ENCODE data around the gene PJA2. TPM values are rescaled to one million over a fixed set of nuclear protein-coding genes. Genes with fewer than 3 reads are reported as not detected.

The PJA2 gene
- total RNA-seq, 5 donors from 2014 or later (not counting 1 experiment from before 2014, with no cell fraction given) = 61.7 to 68.4 (median 63.6) TPM

DNA sequence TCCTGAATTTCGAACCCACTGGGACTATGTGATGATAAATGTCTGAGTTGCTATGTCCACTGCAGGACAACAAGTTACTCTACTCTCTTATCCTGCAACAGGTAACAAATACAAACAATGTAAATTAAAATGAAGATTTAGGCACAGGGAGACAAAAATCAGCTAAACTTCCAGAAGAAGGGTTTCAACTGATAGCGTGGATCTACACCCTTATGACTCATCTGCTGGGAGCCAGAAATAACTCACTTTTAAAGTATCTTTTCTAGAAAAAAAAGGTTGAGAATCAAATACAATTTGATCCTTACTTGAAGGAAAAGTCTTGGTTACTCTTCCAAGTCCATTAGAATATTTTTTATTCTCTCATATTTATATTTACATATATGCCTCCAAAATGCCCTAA lies 21.4 kb downstream of the PJA2 start:
- Mint-ChIP-seq H3K9me3 (peaks cover 0 to 3% (median 0%) of the 10 kb centered on the region in 3 donors), H3K4me1 (peaks cover 84 to 91% (median 87%) of the 10 kb centered on the region in 3 donors), H3K27ac (peak overlapping the region in 1 of 2 donors; percentile 71), H3K36me3 (peaks cover 29% of the 10 kb centered on the region), H3K4me3 (no peak overlapping the region), H3K27me3 (no peaks in the 10 kb centered on the region)
- no peaks in the 10 kb centered on the region for H3K27me3 ChIP-seq (replicated peaks in 1 of 2; ENCODE audit: control insufficient read depth in 2 of 2, extremely low read depth in 1 of 2, insufficient read depth in 2 of 2, low read length in 1 of 2)
- WGBS (ENCODE audit: insufficient coverage) = no CpG with 5 or more reads among the region's 2 CpGs
- H3K4me3 ChIP-seq (ENCODE audit: control insufficient read depth in 1 of 2, extremely low read depth in 1 of 2, low read length in 1 of 2) = no peak overlapping the region
- ChIA-PET POLR2A (interaction anchor here in 1 of 2 donors (1.0 kb wide), 1 partner anchor 17 kb away, joined by 3 read pairs; no protein-coding TSS in a partner anchor), CTCF (interaction anchor here in 1 of 2 donors (0.6 kb wide), 1 partner anchor 12 kb away, joined by 8 read pairs; no protein-coding TSS in a partner anchor)
- peaks cover 0 to 4% of the 10 kb centered on the region in 2 experiments for H3K4me1 ChIP-seq (ENCODE audit: control insufficient read depth in 1 of 2, extremely low read depth in 1 of 2, insufficient read depth in 2 of 2, low read length in 2 of 2)
- H3K27ac ChIP-seq (ENCODE audit: low read length) = no peak overlapping the region
- DNase-seq (no peak), ATAC-seq (replicated peaks in 1 of 4) (no peak)
- H3K9me3 ChIP-seq = no peaks in the 10 kb centered on the region
- peaks cover 0 to 8% of the 10 kb centered on the region in 2 donors for H3K36me3 ChIP-seq (ENCODE audit: control insufficient read depth in 2 of 2, extremely low read depth in 1 of 2, insufficient read depth in 1 of 2, low read length in 1 of 2)

DNA sequence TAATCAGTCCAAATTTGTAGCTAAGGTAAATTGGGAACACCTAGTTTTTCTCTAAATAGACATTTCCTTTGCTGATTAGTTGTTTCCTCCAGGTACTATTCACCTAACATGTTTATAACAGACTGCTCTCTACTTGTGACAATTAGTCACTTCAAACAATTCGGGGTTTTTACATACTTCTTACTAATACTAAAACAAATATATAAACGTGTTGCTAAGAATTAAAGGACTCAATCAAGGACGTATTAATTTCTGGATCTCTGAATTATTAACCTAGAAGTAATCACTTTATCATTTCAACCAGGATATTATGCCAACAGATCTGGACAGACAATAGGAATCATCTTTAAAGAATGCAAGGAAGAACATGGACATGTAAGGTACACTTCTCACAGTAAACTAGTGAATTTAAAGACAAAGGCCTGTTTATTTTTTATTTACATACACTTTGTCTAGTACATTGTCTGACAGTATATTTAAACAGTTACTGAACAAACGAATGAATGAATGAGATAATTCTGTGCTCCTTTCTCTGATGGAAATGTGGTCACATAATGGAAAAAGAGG lies 22.3 kb downstream of the PJA2 start:
- H3K36me3 Mint-ChIP-seq = peaks cover 26% of the 10 kb centered on the region
- H3K4me3 ChIP-seq (ENCODE audit: control insufficient read depth in 1 of 2, extremely low read depth in 1 of 2, low read length in 1 of 2) = no peak overlapping the region
- ATAC-seq (replicated peaks in 1 of 4) = no peak
- WGBS (ENCODE audit: insufficient coverage) = no CpG with 5 or more reads among the region's 4 CpGs
- H3K4me1 ChIP-seq (ENCODE audit: control insufficient read depth in 1 of 2, extremely low read depth in 1 of 2, insufficient read depth in 2 of 2, low read length in 2 of 2) = peaks cover 0 to 4% of the 10 kb centered on the region in 2 experiments
- H3K4me3 Mint-ChIP-seq = no peak overlapping the region
- H3K27me3 ChIP-seq (replicated peaks in 1 of 2; ENCODE audit: control insufficient read depth in 2 of 2, extremely low read depth in 1 of 2, insufficient read depth in 2 of 2, low read length in 1 of 2) = no peaks in the 10 kb centered on the region
- CTCF ChIA-PET = interaction anchor here in 1 of 2 donors (0.6 kb wide), 1 partner anchor 1366 kb away, joined by 3 read pairs; no protein-coding TSS in a partner anchor
- H3K27ac ChIP-seq (ENCODE audit: low read length) = no peak overlapping the region
- no peak for DNase-seq
- peaks cover 0 to 12% of the 10 kb centered on the region in 2 donors for H3K36me3 ChIP-seq (ENCODE audit: control insufficient read depth in 2 of 2, extremely low read depth in 1 of 2, insufficient read depth in 1 of 2, low read length in 1 of 2)
- no peaks in the 10 kb centered on the region for H3K27me3 Mint-ChIP-seq
- H3K4me1 Mint-ChIP-seq = peaks cover 77 to 84% (median 83%) of the 10 kb centered on the region in 3 donors
- POLR2A ChIA-PET = no interaction called here
- H3K9me3 Mint-ChIP-seq = peaks cover 0 to 3% (median 0%) of the 10 kb centered on the region in 3 donors
- H3K27ac Mint-ChIP-seq = peak overlapping the region in 1 of 2 donors; percentile 2
- no peaks in the 10 kb centered on the region for H3K9me3 ChIP-seq

DNA sequence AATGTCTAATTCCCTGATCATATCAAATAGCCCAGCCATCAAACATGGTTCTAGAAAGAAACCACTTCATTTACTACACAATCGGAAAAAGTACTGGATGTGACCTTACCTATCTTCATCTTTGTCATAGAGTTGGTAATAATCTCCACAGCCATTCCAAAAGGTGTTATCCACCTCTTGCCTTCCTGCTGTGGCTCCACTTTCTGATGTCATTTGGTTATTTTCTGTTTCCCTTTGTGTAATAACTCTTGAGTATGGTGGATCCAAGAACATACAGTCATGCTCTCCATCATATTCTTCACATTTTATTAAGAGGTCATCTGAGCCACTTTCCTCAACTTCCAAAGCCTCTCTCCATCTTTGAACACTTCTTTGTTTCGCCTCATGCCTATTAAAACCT lies 31.7 kb downstream of the PJA2 start:
- ATAC-seq (replicated peaks in 1 of 4) (no peak), DNase-seq (no peak)
- Mint-ChIP-seq H3K36me3 (peaks cover 41% of the 10 kb centered on the region), H3K9me3 (no peaks in the 10 kb centered on the region), H3K4me1 (peaks cover 51 to 54% (median 52%) of the 10 kb centered on the region in 3 donors), H3K4me3 (no peak overlapping the region), H3K27me3 (no peaks in the 10 kb centered on the region), H3K27ac (no peak overlapping the region)
- no peaks in the 10 kb centered on the region for H3K4me1 ChIP-seq (ENCODE audit: control insufficient read depth in 1 of 2, extremely low read depth in 1 of 2, insufficient read depth in 2 of 2, low read length in 2 of 2)
- POLR2A ChIA-PET = no interaction called here
- no peaks in the 10 kb centered on the region for H3K27me3 ChIP-seq (replicated peaks in 1 of 2; ENCODE audit: control insufficient read depth in 2 of 2, extremely low read depth in 1 of 2, insufficient read depth in 2 of 2, low read length in 1 of 2)
- CTCF ChIA-PET = no interaction called here
- H3K27ac ChIP-seq (ENCODE audit: low read length) = no peak overlapping the region
- H3K36me3 ChIP-seq (ENCODE audit: control insufficient read depth in 2 of 2, extremely low read depth in 1 of 2, insufficient read depth in 1 of 2, low read length in 1 of 2) = peaks cover 5 to 42% of the 10 kb centered on the region in 2 donors
- H3K4me3 ChIP-seq (ENCODE audit: control insufficient read depth in 1 of 2, extremely low read depth in 1 of 2, low read length in 1 of 2) = no peak overlapping the region
- no peaks in the 10 kb centered on the region for H3K9me3 ChIP-seq
- WGBS (ENCODE audit: insufficient coverage) = 100% methylated on average over 1 of the region's 2 CpGs

DNA sequence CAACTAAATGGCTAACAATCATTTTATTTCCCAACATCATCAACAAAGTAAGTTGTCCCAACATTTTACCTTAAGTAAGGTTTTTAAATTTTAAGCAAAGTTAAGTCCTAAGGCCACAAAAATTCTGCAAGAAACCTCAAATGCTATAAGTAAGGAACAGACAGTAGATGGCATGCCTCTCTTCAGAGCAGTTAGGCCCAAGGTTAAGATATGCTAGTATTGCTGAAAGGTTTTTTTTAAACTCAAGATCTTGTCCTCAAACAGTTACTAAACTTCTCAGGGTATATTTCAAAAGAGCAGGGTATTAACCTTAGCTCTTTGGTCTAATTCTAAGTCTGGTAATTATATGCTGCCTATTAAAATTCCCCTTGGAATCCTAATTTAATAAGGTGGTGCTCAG lies 35.1 kb downstream of the PJA2 start:
- Histone ChIP-seq H3K4me3 (ENCODE audit: control insufficient read depth in 1 of 2, extremely low read depth in 1 of 2, low read length in 1 of 2) (no peak overlapping the region), H3K9me3 (no peaks in the 10 kb centered on the region), H3K4me1 (ENCODE audit: control insufficient read depth in 1 of 2, extremely low read depth in 1 of 2, insufficient read depth in 2 of 2, low read length in 2 of 2) (no peaks in the 10 kb centered on the region), H3K27me3 (replicated peaks in 1 of 2; ENCODE audit: control insufficient read depth in 2 of 2, extremely low read depth in 1 of 2, insufficient read depth in 2 of 2, low read length in 1 of 2) (no peaks in the 10 kb centered on the region), H3K27ac (ENCODE audit: low read length) (no peak overlapping the region), H3K36me3 (ENCODE audit: control insufficient read depth in 2 of 2, extremely low read depth in 1 of 2, insufficient read depth in 1 of 2, low read length in 1 of 2) (peaks cover 0 to 24% of the 10 kb centered on the region in 2 donors)
- ChIA-PET POLR2A (interaction anchor here in 1 of 2 donors (1.2 kb wide), 1 partner anchor 9 kb away, joined by 3 read pairs; no protein-coding TSS in a partner anchor), CTCF (no interaction called here)
- H3K9me3 Mint-ChIP-seq = no peaks in the 10 kb centered on the region
- no peaks in the 10 kb centered on the region for H3K27me3 Mint-ChIP-seq
- DNase-seq = peak in 1 of 35 experiments; percentile 33
- peaks cover 46% of the 10 kb centered on the region for H3K36me3 Mint-ChIP-seq
- no peak overlapping the region for H3K4me3 Mint-ChIP-seq
- ATAC-seq (replicated peaks in 1 of 4) = peak in 1 of 4 experiments; percentile 30
- H3K27ac Mint-ChIP-seq = no peak overlapping the region
- peaks cover 63 to 72% (median 65%) of the 10 kb centered on the region in 3 donors for H3K4me1 Mint-ChIP-seq

DNA sequence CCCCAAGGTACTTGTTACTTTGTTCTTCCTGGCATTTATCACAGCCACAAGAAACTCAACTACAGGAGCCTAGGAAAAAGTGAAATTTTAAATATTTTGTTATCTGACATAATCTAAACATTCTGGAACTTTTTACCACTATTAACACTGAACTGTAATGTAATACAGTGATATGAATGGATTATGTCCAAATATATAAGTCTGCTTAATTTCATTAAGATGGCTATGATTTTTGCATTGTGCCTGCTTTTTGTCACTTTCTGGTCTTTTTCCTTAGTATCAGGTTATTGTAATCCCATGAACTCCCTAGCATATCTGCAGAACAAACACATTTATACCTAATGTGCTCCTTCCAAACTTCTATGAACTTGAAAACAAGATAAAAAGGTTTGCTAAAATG lies 35.8 kb downstream of the PJA2 start:
- Mint-ChIP-seq H3K4me3 (no peak overlapping the region), H3K27me3 (no peaks in the 10 kb centered on the region), H3K27ac (no peak overlapping the region), H3K4me1 (peaks cover 57 to 73% (median 65%) of the 10 kb centered on the region in 3 donors), H3K9me3 (peaks cover 0 to 2% (median 1%) of the 10 kb centered on the region in 3 donors), H3K36me3 (peaks cover 43% of the 10 kb centered on the region)
- no peaks in the 10 kb centered on the region for H3K27me3 ChIP-seq (replicated peaks in 1 of 2; ENCODE audit: control insufficient read depth in 2 of 2, extremely low read depth in 1 of 2, insufficient read depth in 2 of 2, low read length in 1 of 2)
- peaks cover 2 to 19% of the 10 kb centered on the region in 2 donors for H3K36me3 ChIP-seq (ENCODE audit: control insufficient read depth in 2 of 2, extremely low read depth in 1 of 2, insufficient read depth in 1 of 2, low read length in 1 of 2)
- no peaks in the 10 kb centered on the region for H3K9me3 ChIP-seq
- ChIA-PET POLR2A (interaction anchor here in 1 of 2 donors (0.6 kb wide), 1 partner anchor 276 kb away, joined by 4 read pairs; no protein-coding TSS in a partner anchor), CTCF (no interaction called here)
- H3K4me1 ChIP-seq (ENCODE audit: control insufficient read depth in 1 of 2, extremely low read depth in 1 of 2, insufficient read depth in 2 of 2, low read length in 2 of 2) = no peaks in the 10 kb centered on the region
- ATAC-seq (replicated peaks in 1 of 4) (no peak), DNase-seq (no peak)
- no peak overlapping the region for H3K27ac ChIP-seq (ENCODE audit: low read length)
- no peak overlapping the region for H3K4me3 ChIP-seq (ENCODE audit: control insufficient read depth in 1 of 2, extremely low read depth in 1 of 2, low read length in 1 of 2)

DNA sequence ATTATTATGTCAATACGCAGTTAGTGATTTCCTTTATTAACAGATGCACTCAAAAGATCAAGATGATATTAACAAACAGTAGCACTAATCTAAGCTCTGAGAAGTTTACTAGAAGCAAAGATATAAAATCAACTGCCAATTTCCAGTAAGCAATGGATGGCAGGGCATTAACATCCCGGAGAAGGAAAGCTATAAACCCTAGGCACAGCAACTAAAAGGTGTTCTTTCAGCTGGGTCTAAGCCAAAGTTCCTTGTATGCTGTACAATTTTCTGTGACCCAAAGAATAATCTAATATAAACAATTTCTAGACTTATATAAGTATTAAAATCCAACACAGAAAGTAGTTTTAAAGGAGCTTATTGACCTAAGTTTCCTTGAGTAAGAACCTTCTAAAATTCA lies 39.4 kb downstream of the PJA2 start:
- Mint-ChIP-seq H3K36me3 (peaks cover 52% of the 10 kb centered on the region), H3K9me3 (peaks cover 0 to 10% (median 7%) of the 10 kb centered on the region in 3 donors), H3K4me3 (no peak overlapping the region), H3K4me1 (peaks cover 53 to 65% (median 56%) of the 10 kb centered on the region in 3 donors), H3K27ac (no peak overlapping the region), H3K27me3 (no peaks in the 10 kb centered on the region)
- ATAC-seq (replicated peaks in 1 of 4) (no peak), DNase-seq (no peak)
- no peak overlapping the region for H3K27ac ChIP-seq (ENCODE audit: low read length)
- no peaks in the 10 kb centered on the region for H3K27me3 ChIP-seq (replicated peaks in 1 of 2; ENCODE audit: control insufficient read depth in 2 of 2, extremely low read depth in 1 of 2, insufficient read depth in 2 of 2, low read length in 1 of 2)
- ChIA-PET POLR2A (interaction anchor here in 1 of 2 donors (1.1 kb wide), 1 partner anchor 39 kb away, joined by 3 read pairs; the partner anchor contains the start of gene PJA2), CTCF (interaction anchor here (0.5 to 0.7 kb wide), 3 partner anchors 14 to 650 kb away, joined by 3 read pairs; no protein-coding TSS in a partner anchor)
- H3K4me1 ChIP-seq (ENCODE audit: control insufficient read depth in 1 of 2, extremely low read depth in 1 of 2, insufficient read depth in 2 of 2, low read length in 2 of 2) = no peaks in the 10 kb centered on the region
- no CpG with 5 or more reads among the region's 2 CpGs for WGBS (ENCODE audit: insufficient coverage)
- H3K36me3 ChIP-seq (ENCODE audit: control insufficient read depth in 2 of 2, extremely low read depth in 1 of 2, insufficient read depth in 1 of 2, low read length in 1 of 2) = peaks cover 7 to 15% of the 10 kb centered on the region in 2 donors
- no peak overlapping the region for H3K4me3 ChIP-seq (ENCODE audit: control insufficient read depth in 1 of 2, extremely low read depth in 1 of 2, low read length in 1 of 2)
- no peaks in the 10 kb centered on the region for H3K9me3 ChIP-seq
